OCI-LY7 (cell line): ENCODE measurements around the gene ZNF132. TPM values are rescaled to one million over a fixed set of nuclear protein-coding genes. Genes with fewer than 3 reads are reported as not detected.

ENCODE experiments used
- BruUV-seq: library from RNA; stranded (reverse); fragments of 400-500 nt; replicated peaks from 2 replicates; lab custom pipeline; 2021; lab: Mats Ljungman, UMichigan
- CTCF ChIA-PET: fragments of 300-600 bp; sonication (Branson Sonifier 250); formaldehyde crosslinking; loops from one replicate; lab custom pipeline; 2022; ENCODE audit warnings: antibody characterized with exemption; ENCODE audit not compliant: unreplicated experiment; lab: Charles Lee
- POLR2A ChIA-PET: fragments of 300-600 bp; sonication (Branson Sonifier 250); formaldehyde crosslinking; loops from one replicate; lab custom pipeline; 2022; ENCODE audit warnings: antibody characterized with exemption; lab: Charles Lee
- DNase-seq: peaks from one replicate; pipeline ENCODE4 v3.0.0-alpha.2; 2015; ENCODE audit warnings: low spot score
- H2AFZ ChIP-seq: fragments of 200-600 bp; sonication (generic), shearing (Covaris generic); 2 replicates; pipeline ENCODE4 v1.6.1; 2014; ENCODE audit warnings: mild to moderate bottlenecking, antibody characterized with exemption, low read length, moderate library complexity
- H3K27ac ChIP-seq: fragments of 200-600 bp; sonication (generic); 2 replicates; pipeline ENCODE4 v1.5.1; 2014; ENCODE audit warnings: mixed run types, low read depth, mild to moderate bottlenecking, moderate library complexity, low read length, inconsistent platforms; ENCODE audit not compliant: poor library complexity, severe bottlenecking
- H3K36me3 ChIP-seq: fragments of 200-600 bp; sonication (generic); 2 replicates; pipeline ENCODE4 v1.6.1; 2014; ENCODE audit warnings: mild to moderate bottlenecking, antibody characterized with exemption, low read length, moderate library complexity, mixed read lengths; ENCODE audit not compliant: insufficient read depth
- H3K4me1 ChIP-seq: fragments of 200-600 bp; sonication (generic); 2 replicates; pipeline ENCODE4 v1.5.1; 2014; ENCODE audit warnings: mild to moderate bottlenecking, low read length; ENCODE audit not compliant: insufficient read depth, poor library complexity, severe bottlenecking
- H3K4me2 ChIP-seq: fragments of 200-600 bp; sonication (generic); 2 replicates; pipeline ENCODE4 v1.6.1; 2014; ENCODE audit warnings: mild to moderate bottlenecking, low read length
- H3K4me3 ChIP-seq: fragments of 200-600 bp; sonication (generic); 2 replicates; pipeline ENCODE4 v1.5.1; 2014; ENCODE audit warnings: mild to moderate bottlenecking, low read depth, low read length; ENCODE audit not compliant: poor library complexity, severe bottlenecking
- H3K79me2 ChIP-seq: fragments of 200-600 bp; sonication (generic); 2 replicates; pipeline ENCODE4 v1.6.1; 2016; ENCODE audit warnings: low read depth, mild to moderate bottlenecking, low read length, moderate library complexity, mixed read lengths; ENCODE audit not compliant: insufficient read depth
- H3K9me2 ChIP-seq: fragments of 200-600 bp; sonication (generic); 2 replicates; pipeline ENCODE4 v1.6.1; 2016; ENCODE audit warnings: mild to moderate bottlenecking, low read length, mixed read lengths; ENCODE audit not compliant: insufficient read depth
- H3K9me3 ChIP-seq: fragments of 200-600 bp; sonication (generic); 2 replicates; pipeline ENCODE4 v1.6.1; 2014; ENCODE audit warnings: mild to moderate bottlenecking, mixed run types, low read length, mixed read lengths
- H4K20me1 ChIP-seq: fragments of 200-600 bp; sonication (generic); 2 replicates; pipeline ENCODE4 v1.6.1; 2014; ENCODE audit warnings: mild to moderate bottlenecking, antibody characterized with exemption, low read length, moderate library complexity, mixed read lengths; ENCODE audit not compliant: insufficient read depth
- EZH2phosphoT487 ChIP-seq: fragments of 200-600 bp; sonication (generic); IDR thresholded peaks from 2 replicates; pipeline ENCODE4 v1.6.1; 2018; ENCODE audit warnings: low read depth, borderline replicate concordance, mild to moderate bottlenecking, mixed run types, antibody characterized with exemption, low read length, moderate library complexity, mixed read lengths
- intact Hi-C: fragments of 100-400 bp; cut with micrococcal nuclease; formaldehyde crosslinking; loops from one replicate; pipeline ENCODE4 v1.10.0; 2022; ENCODE audit not compliant: unreplicated experiment
- total RNA-seq, 2 experiments: library from RNA; depleted of rRNA in 1 of 2; stranded (reverse); fragments of >200 nt in 1 of 2; shearing (Covaris generic) in 1 of 2; gene quantifications; 2 replicates each; pipeline ENCODE4 v1.2.3, GENCODE V29; 2014 to 2022
- TF ChIP-seq, protein P1 (sequence below): fragments of 200-600 bp; sonication (generic); conservative IDR thresholded peaks from 2 replicates; pipeline ENCODE4 v1.5.1; 2014; ENCODE audit warnings: mild to moderate bottlenecking, antibody characterized with exemption, low read length, moderate library complexity, mixed read lengths

The ZNF132 gene
- total RNA-seq, 2 experiments from 2014 or later = not detected

- H3K4me3 ChIP-seq = no peak overlapping the region
- intact Hi-C loops = no loop called here
Measured at GRCh38 chr19:58394821-58395219, 45.1 kb downstream of the ZNF132 start.

GRCh38 chr19:58393725-58394033 lies 46.3 kb downstream of the ZNF132 start:
- no peak overlapping the region for H3K27ac ChIP-seq
- no peak overlapping the region for H2AFZ ChIP-seq
- no peak overlapping the region for H3K4me3 ChIP-seq
- peaks cover 14% of the 10 kb centered on the region for H4K20me1 ChIP-seq
- DNase-seq = no peak
- no TSS peak for BruUV-seq
- ChIA-PET CTCF (no interaction called here), POLR2A (no interaction called here)
- TF ChIP-seq EZH2phosphoT487 = no peak
- TF ChIP-seq, protein P1, sequence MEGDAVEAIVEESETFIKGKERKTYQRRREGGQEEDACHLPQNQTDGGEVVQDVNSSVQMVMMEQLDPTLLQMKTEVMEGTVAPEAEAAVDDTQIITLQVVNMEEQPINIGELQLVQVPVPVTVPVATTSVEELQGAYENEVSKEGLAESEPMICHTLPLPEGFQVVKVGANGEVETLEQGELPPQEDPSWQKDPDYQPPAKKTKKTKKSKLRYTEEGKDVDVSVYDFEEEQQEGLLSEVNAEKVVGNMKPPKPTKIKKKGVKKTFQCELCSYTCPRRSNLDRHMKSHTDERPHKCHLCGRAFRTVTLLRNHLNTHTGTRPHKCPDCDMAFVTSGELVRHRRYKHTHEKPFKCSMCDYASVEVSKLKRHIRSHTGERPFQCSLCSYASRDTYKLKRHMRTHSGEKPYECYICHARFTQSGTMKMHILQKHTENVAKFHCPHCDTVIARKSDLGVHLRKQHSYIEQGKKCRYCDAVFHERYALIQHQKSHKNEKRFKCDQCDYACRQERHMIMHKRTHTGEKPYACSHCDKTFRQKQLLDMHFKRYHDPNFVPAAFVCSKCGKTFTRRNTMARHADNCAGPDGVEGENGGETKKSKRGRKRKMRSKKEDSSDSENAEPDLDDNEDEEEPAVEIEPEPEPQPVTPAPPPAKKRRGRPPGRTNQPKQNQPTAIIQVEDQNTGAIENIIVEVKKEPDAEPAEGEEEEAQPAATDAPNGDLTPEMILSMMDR = no peak
- peaks cover 81% of the 10 kb centered on the region for H3K36me3 ChIP-seq
- H3K4me2 ChIP-seq = no peak overlapping the region
- peaks cover 34% of the 10 kb centered on the region for H3K79me2 ChIP-seq
- H3K9me3 ChIP-seq = no peaks in the 10 kb centered on the region
- no peaks in the 10 kb centered on the region for H3K9me2 ChIP-seq
- intact Hi-C loops = no loop called here
- peaks cover 7% of the 10 kb centered on the region for H3K4me1 ChIP-seq

More at GRCh38 chr19:58394821-58395219, 45.1 kb downstream of the ZNF132 start:
- CTCF ChIA-PET = no interaction called here
- BruUV-seq = no TSS peak
- Histone ChIP-seq H3K79me2 (peaks cover 22% of the 10 kb centered on the region), H3K4me1 (no peaks in the 10 kb centered on the region), H3K9me2 (no peaks in the 10 kb centered on the region), H3K27ac (no peak overlapping the region), H4K20me1 (peaks cover 7% of the 10 kb centered on the region; the same call in 1 of the 2 replicates), H3K9me3 (no peaks in the 10 kb centered on the region), H2AFZ (no peak overlapping the region), H3K36me3 (peaks cover 73% of the 10 kb centered on the region), H3K4me2 (no peak overlapping the region)
- POLR2A ChIA-PET = no interaction called here
- no peak for DNase-seq
- TF ChIP-seq EZH2phosphoT487 = no peak
- TF ChIP-seq, protein P1 = no peak

- no peaks in the 10 kb centered on the region for H3K9me2 ChIP-seq
- no peak overlapping the region for H3K4me3 ChIP-seq
- peaks cover 39% of the 10 kb centered on the region for H3K79me2 ChIP-seq
- TF ChIP-seq, protein P1 = no peak
- no peaks in the 10 kb centered on the region for H3K9me3 ChIP-seq
- intact Hi-C loops = no loop called here
- POLR2A ChIA-PET = no interaction called here
- peaks cover 87% of the 10 kb centered on the region for H3K36me3 ChIP-seq
- no peak overlapping the region for H3K27ac ChIP-seq
- H3K4me1 ChIP-seq = peaks cover 13% of the 10 kb centered on the region
- DNase-seq = no peak
- no peak overlapping the region for H2AFZ ChIP-seq
- H3K4me2 ChIP-seq = no peak overlapping the region
- peaks cover 17% of the 10 kb centered on the region for H4K20me1 ChIP-seq
- CTCF ChIA-PET = no interaction called here
- BruUV-seq = no TSS peak
Measured at GRCh38 chr19:58392945-58393724, 46.8 kb downstream of the ZNF132 start.
